PC-3 (cell line): ENCODE measurements around the gene SCARB2. TPM values are rescaled to one million over a fixed set of nuclear protein-coding genes. Genes with fewer than 3 reads are reported as not detected.
A peak's percentile ranks its signal among the peaks of the same experiment; 100 is the strongest.

Experiments used
- ATAC-seq: fragments of 200-7000 bp; cut with Tn5 transposase; 2 replicates; pipeline ENCODE4 v1.9.1; 2020; ENCODE audit warnings: mild to moderate bottlenecking, moderate library complexity
- BruUV-seq: library from RNA; stranded (reverse); fragments of 400-500 nt; replicated peaks from 2 replicates; lab custom pipeline; 2021; lab: Mats Ljungman, UMichigan
- CTCF ChIA-PET: fragments of 300-600 bp; sonication (Branson Sonifier 250); formaldehyde crosslinking; loops from one replicate; lab custom pipeline; 2022; ENCODE audit warnings: antibody characterized with exemption; lab: Charles Lee
- POLR2A ChIA-PET: fragments of 300-600 bp; sonication (Branson Sonifier 250); formaldehyde crosslinking; loops from one replicate; lab custom pipeline; 2022; ENCODE audit warnings: antibody characterized with exemption; ENCODE audit not compliant: unreplicated experiment; lab: Charles Lee
- DNase-seq: peaks from one replicate; pipeline ENCODE4 v3.0.0-alpha.2; 2015
- H2AFZ ChIP-seq: fragments of 300-600 bp; sonication (generic); 2 replicates; pipeline ENCODE4 v1.6.0; 2016; ENCODE audit warnings: antibody characterized with exemption, low read length
- H3F3A ChIP-seq: fragments of 300-600 bp; sonication (generic); one replicate; pipeline ENCODE4 v1.6.0; 2017; ENCODE audit warnings: antibody characterized with exemption, low read length, control low read depth, mild to moderate bottlenecking; ENCODE audit not compliant: unreplicated experiment
- H3K27ac ChIP-seq: fragments of 300-600 bp; sonication (generic); 2 replicates; pipeline ENCODE4 v1.5.1; 2016; ENCODE audit warnings: mild to moderate bottlenecking, low read length
- H3K27me3 ChIP-seq: fragments of 300-600 bp; sonication (generic); 2 replicates; pipeline ENCODE4 v1.6.1; 2016; ENCODE audit warnings: low read length, mixed read lengths
- H3K36me3 ChIP-seq: fragments of 300-600 bp; sonication (generic); 2 replicates; pipeline ENCODE4 v1.6.1; 2016; ENCODE audit warnings: low read depth, mixed run types, low read length, mixed read lengths
- H3K4me1 ChIP-seq: fragments of 300-600 bp; sonication (generic); 2 replicates; pipeline ENCODE4 v1.5.1; 2016; ENCODE audit warnings: low read length; ENCODE audit not compliant: insufficient read depth
- H3K4me2 ChIP-seq: fragments of 300-600 bp; sonication (generic); 2 replicates; pipeline ENCODE4 v1.6.0; 2016; ENCODE audit warnings: low read length
- H3K4me3 ChIP-seq: fragments of 300-600 bp; sonication (generic); 2 replicates; pipeline ENCODE4 v1.5.1; 2016; ENCODE audit warnings: mild to moderate bottlenecking, low read length, mixed read lengths
- H3K79me2 ChIP-seq: fragments of 300-600 bp; sonication (generic); 2 replicates; pipeline ENCODE4 v1.6.1; 2017; ENCODE audit warnings: low read length, mixed read lengths
- H3K9ac ChIP-seq: fragments of 300-600 bp; sonication (generic); 2 replicates; pipeline ENCODE4 v1.6.0; 2016; ENCODE audit warnings: mild to moderate bottlenecking, low read length
- H3K9me2 ChIP-seq: fragments of 300-600 bp; sonication (generic); replicated peaks from 2 replicates; pipeline ENCODE4 v1.6.1; 2016; ENCODE audit warnings: mixed run types, low read length, mixed read lengths
- H3K9me3 ChIP-seq: fragments of 300-600 bp; sonication (generic); 2 replicates; pipeline ENCODE4 v1.6.1; 2016; ENCODE audit warnings: low read length, mixed read lengths
- H4K20me1 ChIP-seq: fragments of 300-600 bp; sonication (generic); 2 replicates; pipeline ENCODE4 v1.6.1; 2016; ENCODE audit warnings: low read length, mixed read lengths
- CTCF ChIP-seq: fragments of 300-600 bp; sonication (generic); conservative IDR thresholded peaks from 2 replicates; pipeline ENCODE4 v1.5.1; 2017; ENCODE audit warnings: antibody characterized with exemption, low read depth, mild to moderate bottlenecking, low read length
- EZH2 ChIP-seq: fragments of 300-600 bp; sonication (generic); IDR thresholded peaks from one replicate; pipeline ENCODE4 v1.6.1; 2017; ENCODE audit warnings: antibody characterized with exemption, mild to moderate bottlenecking, low read length; ENCODE audit not compliant: unreplicated experiment
- EZH2phosphoT487 ChIP-seq: fragments of 300-600 bp; sonication (generic); IDR thresholded peaks from 2 replicates; pipeline ENCODE4 v1.6.1; 2018; ENCODE audit warnings: mild to moderate bottlenecking, antibody characterized with exemption, low read length, borderline replicate concordance
- intact Hi-C: fragments of 100-400 bp; cut with micrococcal nuclease; formaldehyde crosslinking; loops from 2 replicates; pipeline ENCODE4 v1.9.0; 2023
- total RNA-seq: library from RNA; depleted of rRNA; stranded (reverse); fragments of >200 nt; gene quantifications from 2 replicates; pipeline ENCODE4 v1.2.3, GENCODE V29; 2014

Gene SCARB2
- total RNA-seq, 1 experiment from 2014 or later = 56.3 TPM

GRCh38 chr4:76147454-76148141, 66.0 kb downstream of the SCARB2 start:
- H3K4me3 ChIP-seq = peak overlapping the region; percentile 91
- intact Hi-C loops = no loop called here
- peaks cover 7% of the 10 kb centered on the region for H3K36me3 ChIP-seq
- peak overlapping the region; percentile 95 for H3K4me2 ChIP-seq
- H3K9ac ChIP-seq = peak overlapping the region; percentile 96
- no peaks in the 10 kb centered on the region for H3K9me3 ChIP-seq
- no peaks in the 10 kb centered on the region for H3F3A ChIP-seq
- ATAC-seq (peak; percentile 90), DNase-seq (peak; percentile 58)
- TF ChIP-seq CTCF (no peak), EZH2phosphoT487 (no peak), EZH2 (no peak)
- H3K4me1 ChIP-seq = peaks cover 16% of the 10 kb centered on the region
- no peaks in the 10 kb centered on the region for H3K9me2 ChIP-seq
- H3K27ac ChIP-seq = peak overlapping the region; percentile 56
- no TSS peak for BruUV-seq
- H3K27me3 ChIP-seq = no peaks in the 10 kb centered on the region
- CTCF ChIA-PET = no interaction called here
- H2AFZ ChIP-seq = peak overlapping the region; percentile 92
- H3K79me2 ChIP-seq = peaks cover 58% of the 10 kb centered on the region
- H4K20me1 ChIP-seq = peaks cover 25% of the 10 kb centered on the region
- POLR2A ChIA-PET = interaction anchor here (0.6 kb wide), 1 partner anchor 153 kb away, joined by 3 read pairs; no protein-coding TSS in a partner anchor

- Histone ChIP-seq H3F3A (no peaks in the 10 kb centered on the region), H2AFZ (no peak overlapping the region), H3K79me2 (peaks cover 75% of the 10 kb centered on the region), H3K4me1 (peaks cover 16% of the 10 kb centered on the region), H3K9ac (no peak overlapping the region), H3K9me3 (no peaks in the 10 kb centered on the region), H3K36me3 (peaks cover 31% of the 10 kb centered on the region), H3K9me2 (no peaks in the 10 kb centered on the region), H3K4me2 (no peak overlapping the region), H4K20me1 (peaks cover 25% of the 10 kb centered on the region), H3K27ac (no peak overlapping the region), H3K4me3 (no peak overlapping the region), H3K27me3 (no peaks in the 10 kb centered on the region)
- ATAC-seq (no peak), DNase-seq (no peak)
- BruUV-seq = no TSS peak
- ChIA-PET POLR2A (no interaction called here), CTCF (no interaction called here)
- intact Hi-C loops = no loop called here
- TF ChIP-seq EZH2 (no peak), EZH2phosphoT487 (no peak), CTCF (no peak)
Measured at GRCh38 chr4:76144546-76144945, 69.1 kb downstream of the SCARB2 start.

- TF ChIP-seq CTCF (no peak), EZH2phosphoT487 (no peak), EZH2 (no peak)
- H3K4me2 ChIP-seq = no peak overlapping the region
- H3K27me3 ChIP-seq = no peaks in the 10 kb centered on the region
- H3K9me3 ChIP-seq = no peaks in the 10 kb centered on the region
- H2AFZ ChIP-seq = no peak overlapping the region
- ChIA-PET CTCF (no interaction called here), POLR2A (no interaction called here)
- H3K79me2 ChIP-seq = peaks cover 61% of the 10 kb centered on the region
- DNase-seq (no peak), ATAC-seq (no peak)
- no peaks in the 10 kb centered on the region for H3F3A ChIP-seq
- H3K4me1 ChIP-seq = peaks cover 6% of the 10 kb centered on the region
- no peak overlapping the region for H3K4me3 ChIP-seq
- peaks cover 16% of the 10 kb centered on the region for H4K20me1 ChIP-seq
- no peaks in the 10 kb centered on the region for H3K9me2 ChIP-seq
- H3K9ac ChIP-seq = no peak overlapping the region
- intact Hi-C loops = no loop called here
- H3K36me3 ChIP-seq = peaks cover 35% of the 10 kb centered on the region
- H3K27ac ChIP-seq = no peak overlapping the region
- BruUV-seq = no TSS peak
Measured at GRCh38 chr4:76141241-76141640, 72.4 kb downstream of the SCARB2 start.
